Esophagus squamous epithelium (tissue), 4 donors: ENCODE data around the gene PEF1.

Experiments used
- CTCF ChIP-seq, 6 experiments: fragments of 450-650 bp in 4 of 6; fragments of 200-600 bp in 2 of 6; sonication (generic) in 2 of 6; IDR thresholded peaks; one replicate each; pipeline ENCODE4 v1.5.1; 2016 to 2019; ENCODE audit warnings: antibody characterized with exemption in 6 of 6, mild to moderate bottlenecking in 4 of 6, moderate library complexity in 4 of 6
- POLR2A ChIP-seq, 4 donors: fragments of 450-650 bp; IDR thresholded peaks; one replicate each; pipeline ENCODE4 v1.6.1; 2017; ENCODE audit warnings: antibody characterized with exemption in 4 of 4, mild to moderate bottlenecking in 4 of 4, moderate library complexity in 3 of 4

- TF ChIP-seq CTCF (IDR thresholded peaks at IDR 0.05) (no peak), POLR2A (IDR thresholded peaks at IDR 0.05) (no peak)
Measured at GRCh38 chr1:31624731-31625514, 19.8 kb downstream of the PEF1 start.
